Endothelial cell of umbilical vein (primary cell): ENCODE results near the gene POLR2C.

Experiments used
- CTCF ChIP-seq, 2 donors: IDR thresholded peaks; 1 replicate in 1 of 2; 2 replicates in 1 of 2; pipeline ENCODE4 v1.5.1; 2011; ENCODE audit warnings: low read length in 2 of 2, mild to moderate bottlenecking in 2 of 2, moderate library complexity in 2 of 2, control low read depth in 1 of 2, inconsistent platforms in 1 of 2, low read depth in 1 of 2; ENCODE audit not compliant: insufficient read depth in 1 of 2; ENCODE audit errors: extremely low read depth in 1 of 2
- FOS ChIP-seq: IDR thresholded peaks from 2 replicates; pipeline ENCODE4 v1.6.1; 2011; ENCODE audit warnings: mild to moderate bottlenecking, low read length, moderate library complexity, borderline replicate concordance; ENCODE audit not compliant: insufficient read depth
- POLR2A ChIP-seq: IDR thresholded peaks from 2 replicates; pipeline ENCODE4 v1.6.1; 2012; ENCODE audit warnings: low read depth, mild to moderate bottlenecking, control low read depth, low read length

GRCh38 chr16:57489229-57489628 lies 26.8 kb downstream of the POLR2C start:
- TF ChIP-seq CTCF (IDR thresholded peaks at IDR 0.05; ENCODE audit: extremely low read depth in 1 of 2, insufficient read depth in 1 of 2, low read depth in 1 of 2, low read length in 2 of 2): no peak
- TF ChIP-seq POLR2A: no peak
- no peak for TF ChIP-seq FOS
